Epithelial cell of prostate (primary cell): ENCODE results near the gene FBN3.

Experiments
- DNase-seq: peaks from one replicate; pipeline ENCODE4 v3.0.0-alpha.2; 2011; ENCODE audit warnings: low read depth, low spot score
- H3K27ac ChIP-seq: fragments of 450-650 bp; 2 replicates; pipeline ENCODE4 v1.5.1; 2017; ENCODE audit warnings: mild to moderate bottlenecking

Gene FBN3

DNA sequence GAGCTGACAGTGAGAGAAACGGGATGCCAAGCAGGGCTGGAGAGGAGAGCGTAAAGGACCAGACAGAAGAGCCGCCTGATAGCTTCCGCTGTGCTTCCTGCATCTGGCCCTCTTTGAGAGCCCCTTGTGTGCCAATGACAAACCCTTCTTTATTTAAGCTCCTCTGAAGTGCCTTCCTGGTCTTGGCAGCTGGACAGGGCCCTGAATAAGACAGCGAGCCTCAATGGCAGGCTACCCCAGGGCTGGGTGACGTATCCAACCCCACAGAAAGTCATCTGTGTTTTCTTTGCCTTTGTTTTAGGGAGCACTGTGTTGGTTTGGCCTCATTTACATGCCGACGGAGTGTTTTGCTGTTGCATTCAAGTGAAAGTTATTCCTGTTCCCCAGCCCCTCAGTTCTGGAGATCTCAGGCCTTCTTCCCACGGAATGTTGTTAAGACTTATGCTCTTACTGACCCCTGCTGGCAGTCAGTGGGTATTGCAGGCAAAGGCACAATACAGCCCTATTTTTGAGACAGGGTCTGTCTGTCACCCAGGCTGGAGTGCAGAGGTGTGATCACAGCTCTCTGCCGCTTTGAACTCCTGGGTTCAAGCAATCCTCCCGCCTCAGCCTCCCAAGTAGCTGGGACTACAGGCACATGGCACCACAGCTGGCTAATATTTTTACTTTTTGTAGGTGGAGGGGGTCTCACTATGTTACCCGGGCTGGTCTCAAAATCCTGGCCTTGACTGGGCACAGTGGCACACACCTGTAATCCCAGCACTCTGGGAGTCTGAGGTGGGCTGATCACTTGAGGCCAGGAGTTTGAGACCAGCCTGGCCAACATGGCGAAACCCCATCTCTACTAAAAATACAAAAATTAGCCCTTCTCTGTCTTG, 80.1 kb downstream of the FBN3 start:
- DNase-seq, result no peak
- no peak overlapping the region for H3K27ac ChIP-seq

DNA sequence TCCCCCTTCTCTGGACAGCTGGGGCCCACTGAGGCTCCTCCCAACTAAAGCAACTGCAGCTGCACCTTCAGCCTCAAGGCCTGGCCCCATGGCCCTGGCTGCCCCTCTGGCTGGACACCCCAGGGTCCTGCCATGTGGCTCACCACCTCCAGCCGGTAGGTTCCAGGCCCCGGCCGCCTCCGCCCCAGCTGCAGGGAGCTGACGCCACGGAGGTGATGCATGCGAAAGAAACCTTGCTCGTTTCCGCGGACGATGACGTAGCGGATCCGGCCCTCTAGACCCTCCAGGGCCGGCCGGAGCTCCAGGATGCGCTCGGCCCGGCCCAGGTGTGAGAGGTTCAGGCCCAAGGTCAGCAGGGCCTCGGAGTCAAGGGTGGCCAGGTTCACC, 83.5 kb downstream of the FBN3 start:
- no peak for DNase-seq
- H3K27ac ChIP-seq, result no peak overlapping the region

DNA sequence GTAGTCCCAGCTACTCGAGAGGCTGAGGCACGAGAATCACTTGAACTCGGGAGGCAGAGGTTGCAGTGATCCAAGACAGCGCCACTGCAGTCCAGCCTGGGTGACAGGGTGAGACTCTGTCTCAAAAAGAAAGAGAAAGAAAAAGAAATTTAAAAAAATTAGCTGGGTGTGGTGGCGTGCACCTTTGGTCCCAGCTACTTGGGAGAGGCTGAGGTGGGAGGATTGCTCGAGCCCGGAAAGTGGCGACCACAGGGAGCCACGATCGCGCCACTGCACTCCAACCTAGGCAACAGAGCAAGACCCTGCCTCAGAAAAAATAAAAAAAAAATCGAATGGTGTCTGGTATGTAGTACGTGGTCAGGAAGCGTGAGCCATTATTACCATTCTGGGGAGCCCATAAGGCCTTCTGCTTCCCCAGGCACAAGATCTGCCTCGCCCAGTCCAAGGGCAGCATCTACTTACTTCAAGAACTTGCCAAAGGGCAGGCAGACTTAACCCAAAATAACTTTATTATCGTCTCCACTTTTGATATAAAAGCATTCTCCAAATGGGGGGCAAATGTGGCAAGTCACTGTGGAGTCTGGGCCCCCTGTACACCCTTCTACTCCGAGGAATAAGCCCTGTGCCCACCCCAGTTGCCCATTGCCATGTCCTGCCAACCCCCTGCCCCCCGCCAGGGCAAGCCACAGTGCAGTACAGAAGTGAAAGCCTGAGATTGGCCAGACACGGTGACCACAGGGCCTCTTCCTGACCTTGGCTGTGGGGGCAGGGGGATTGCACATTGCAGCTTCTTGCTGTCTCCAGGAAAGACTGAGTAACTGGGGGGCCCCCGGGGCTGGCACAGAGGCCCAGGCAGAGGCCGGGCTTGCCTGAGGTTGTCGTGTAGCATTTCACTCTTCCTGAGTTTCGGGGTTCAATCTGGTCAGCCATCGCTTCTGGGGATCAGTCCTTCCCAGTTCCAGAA, 84.2 kb downstream of the FBN3 start:
- DNase-seq, result no peak
- no peak overlapping the region for H3K27ac ChIP-seq

DNA sequence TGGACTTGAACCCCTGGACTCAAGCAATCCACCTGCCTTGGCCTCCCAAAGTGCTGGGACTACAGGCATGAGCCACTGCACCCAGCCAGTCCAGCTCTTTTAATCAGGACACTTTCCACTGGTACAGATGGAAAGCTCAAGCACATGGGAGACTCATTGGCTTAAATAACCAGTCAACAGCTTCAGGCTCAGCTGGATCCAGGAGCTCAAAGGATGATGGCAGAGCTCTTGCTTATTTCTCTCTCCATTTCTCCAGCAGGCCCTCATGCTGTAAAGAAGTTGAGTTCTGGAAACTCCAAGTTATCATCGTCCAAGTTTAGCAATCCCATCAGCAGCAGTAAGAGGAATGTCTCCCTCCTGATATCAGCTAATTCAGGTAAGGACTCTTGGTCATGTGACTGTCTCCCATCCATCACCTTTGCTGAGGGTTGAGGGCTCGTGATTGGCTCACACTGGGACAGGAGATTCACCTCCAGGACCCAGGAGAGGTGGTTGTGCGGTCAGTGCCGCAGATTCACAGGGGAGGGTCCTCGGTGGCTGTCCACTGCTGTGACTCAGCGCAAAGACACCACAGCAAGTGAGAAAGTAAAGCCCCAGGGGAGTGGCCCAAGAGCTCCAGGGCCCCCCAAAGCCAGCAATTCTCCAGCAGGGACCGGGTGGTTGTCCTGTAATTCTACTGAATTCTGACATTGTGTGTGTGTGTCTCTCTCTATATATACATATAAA, 91.7 kb downstream of the FBN3 start:
- no peak for DNase-seq
- no peak overlapping the region for H3K27ac ChIP-seq

DNA sequence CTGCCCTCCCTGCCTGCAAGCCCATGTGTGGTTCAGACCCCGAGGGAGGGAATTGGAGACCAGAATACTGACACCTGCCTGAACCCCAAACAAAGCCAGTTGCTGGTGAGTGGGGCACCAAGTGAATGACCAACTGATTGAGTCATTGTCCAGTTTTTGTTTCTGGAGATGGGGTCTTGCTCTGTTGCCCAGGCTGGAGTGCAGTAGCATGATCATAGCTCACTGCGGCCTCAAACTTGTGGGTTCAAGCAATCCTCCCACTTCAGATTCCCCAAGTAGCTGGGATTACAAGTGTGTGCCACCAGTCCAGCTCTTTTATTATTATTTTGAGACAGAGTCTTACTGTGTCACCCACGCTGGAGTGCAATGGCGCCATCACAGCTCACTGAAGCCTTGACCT, 92.9 kb downstream of the FBN3 start:
- DNase-seq, result no peak
- no peak overlapping the region for H3K27ac ChIP-seq

DNA sequence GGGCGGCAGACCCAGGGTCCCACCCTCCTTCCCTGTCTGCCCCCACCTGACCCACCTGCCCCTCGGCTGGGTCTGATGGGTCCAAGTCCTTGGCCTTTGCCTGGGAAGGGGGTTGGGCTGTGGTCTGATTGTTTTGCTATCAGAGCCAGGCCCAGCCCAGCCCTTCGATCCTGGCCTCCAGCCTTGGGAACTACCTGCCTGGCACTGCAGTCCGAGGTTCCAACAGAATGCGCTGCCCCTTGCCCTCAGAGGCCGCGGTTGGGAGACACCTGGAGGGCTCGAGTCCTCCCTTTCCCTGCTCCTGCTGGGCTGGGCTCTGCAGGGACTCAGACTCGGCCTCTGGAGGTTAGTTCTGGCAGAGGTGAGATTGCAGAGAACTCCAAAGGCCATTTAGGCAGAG, 95.2 kb downstream of the FBN3 start:
- H3K27ac ChIP-seq, result no peak overlapping the region
- no peak for DNase-seq

DNA sequence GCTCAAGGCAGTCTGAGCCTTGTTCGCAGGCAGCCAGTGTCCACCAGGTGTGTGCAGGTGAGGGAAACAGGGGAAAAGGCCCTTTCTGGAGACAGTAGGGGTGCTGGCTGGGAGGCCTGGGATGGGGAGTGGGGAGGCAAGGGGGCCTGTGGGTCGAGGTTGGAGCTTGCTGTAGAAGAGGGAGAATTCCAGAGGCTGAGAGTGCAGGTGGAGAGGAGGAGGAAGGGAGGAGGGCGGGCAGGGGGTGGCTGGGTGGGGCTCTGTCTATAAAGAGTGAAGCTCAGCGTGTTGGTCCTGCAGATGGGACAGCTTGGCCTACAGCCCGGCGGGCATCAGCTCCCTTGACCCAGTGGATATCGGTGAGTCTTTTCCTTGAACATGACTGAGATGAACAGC, 96.9 kb downstream of the FBN3 start, which contains the start of gene CCL25:
Gene CCL25, plus strand, starts transcription at position 297 of the 396 bp plus-strand sequence. CDS start 290 bp downstream, outside the sequence.
- DNase-seq, result no peak
- H3K27ac ChIP-seq, result no peak within 1 kb of the TSS

DNA sequence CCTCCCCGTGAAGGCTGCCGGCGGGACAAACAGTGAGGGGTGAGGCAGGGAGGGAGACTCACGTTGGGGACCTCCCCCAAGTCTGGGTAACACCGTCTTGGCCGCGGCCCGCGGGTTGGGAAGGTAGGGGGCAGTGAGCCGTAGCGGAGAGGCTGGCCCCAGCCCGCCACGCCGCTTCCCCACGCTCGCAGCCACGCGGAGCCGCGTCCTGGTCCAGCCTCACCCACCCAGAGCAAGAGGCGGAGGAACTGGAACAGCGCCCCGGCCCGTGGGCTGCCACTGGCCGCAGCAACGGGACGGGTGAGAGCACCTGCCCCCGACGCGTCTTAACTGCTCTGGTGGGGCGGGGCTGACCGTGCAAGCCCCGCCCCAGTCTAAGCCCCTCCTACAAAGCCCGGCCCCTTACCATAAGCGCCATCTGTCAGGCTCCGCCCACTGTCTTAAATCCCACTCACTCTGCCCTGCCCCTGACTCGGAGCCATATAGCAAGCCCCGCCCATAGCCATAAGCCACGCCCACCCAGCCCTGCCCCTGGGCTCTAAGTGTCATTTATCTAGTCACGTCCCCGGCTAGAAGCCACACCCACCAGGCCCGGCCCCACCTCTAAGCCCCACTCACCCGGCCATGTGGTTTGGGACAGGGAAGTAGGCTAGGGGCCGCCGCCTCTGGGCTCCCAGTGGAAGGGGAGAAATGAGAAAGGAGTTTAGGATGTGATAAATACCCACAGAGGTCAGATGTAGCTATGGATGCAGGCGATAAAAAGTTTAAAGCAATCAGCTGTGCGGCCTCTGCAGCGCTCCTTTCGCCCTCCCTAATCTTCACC, 98.9 kb downstream of the FBN3 start:
- no peak overlapping the region for H3K27ac ChIP-seq
- peak; percentile 31 for DNase-seq

DNA sequence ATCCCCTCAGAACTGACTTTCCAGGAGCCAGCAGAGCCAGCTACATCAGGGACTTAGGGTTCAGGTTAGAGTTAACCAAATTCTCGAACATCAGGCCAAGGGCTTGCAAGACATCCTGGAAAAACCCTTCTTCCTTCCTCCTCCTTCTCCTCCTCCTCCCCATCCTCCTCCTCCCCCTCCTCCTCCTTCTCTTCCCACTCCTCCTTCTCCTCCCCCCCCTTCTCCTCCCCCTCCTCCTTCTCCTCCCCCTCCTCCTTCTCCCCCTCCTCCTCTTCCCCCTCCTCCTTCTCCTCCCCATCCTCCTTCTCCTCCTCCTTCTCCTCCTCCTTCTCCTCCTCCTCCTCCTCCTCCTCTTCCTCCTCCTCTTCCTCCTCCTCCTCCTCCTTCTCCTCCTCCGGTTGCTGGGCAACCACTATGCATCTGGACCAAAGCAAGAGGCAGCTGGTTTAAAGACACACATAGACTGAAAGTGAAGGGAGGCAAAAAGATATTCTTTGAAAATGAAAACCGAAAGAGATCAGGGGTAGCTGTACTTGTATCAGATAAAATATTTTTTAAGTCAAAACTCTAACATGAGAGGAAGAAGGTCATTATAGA, 102.7 kb downstream of the FBN3 start:
- DNase-seq, result no peak
- no peak overlapping the region for H3K27ac ChIP-seq

DNA sequence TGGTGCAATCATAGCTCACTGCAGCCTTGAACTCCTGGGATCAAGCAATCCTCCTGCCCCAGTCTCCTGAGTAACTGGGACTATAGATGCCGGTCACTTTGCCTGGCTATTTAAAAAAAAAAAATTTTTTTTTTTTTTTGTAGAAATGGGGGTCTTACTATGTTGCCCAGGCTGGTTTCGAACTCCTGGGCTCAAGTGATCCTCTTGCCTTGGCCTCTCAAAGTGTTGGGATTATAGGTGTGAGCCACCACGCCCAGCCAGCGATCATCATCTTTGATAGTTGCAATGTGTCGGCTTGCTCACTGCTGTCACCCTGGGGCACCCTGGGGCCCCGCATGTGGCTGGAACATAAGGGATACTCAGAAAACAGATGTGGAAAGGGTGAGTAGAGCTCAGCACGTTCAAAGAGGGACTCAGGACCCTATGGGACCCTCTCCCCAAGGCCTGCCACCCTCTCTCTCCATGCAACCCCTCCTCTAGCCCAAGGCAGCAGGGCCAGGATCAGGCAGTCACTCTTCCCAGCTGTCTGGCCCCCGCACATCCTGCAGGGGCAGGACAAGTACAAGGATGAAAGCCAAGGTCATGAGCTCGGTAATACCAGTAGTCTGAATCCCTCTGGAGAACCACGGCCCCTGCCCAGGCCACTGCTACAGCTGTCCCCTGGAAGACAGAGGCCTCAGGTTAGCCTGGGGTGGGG, 103.4 kb downstream of the FBN3 start:
- no peak for DNase-seq
- no peak overlapping the region for H3K27ac ChIP-seq

DNA sequence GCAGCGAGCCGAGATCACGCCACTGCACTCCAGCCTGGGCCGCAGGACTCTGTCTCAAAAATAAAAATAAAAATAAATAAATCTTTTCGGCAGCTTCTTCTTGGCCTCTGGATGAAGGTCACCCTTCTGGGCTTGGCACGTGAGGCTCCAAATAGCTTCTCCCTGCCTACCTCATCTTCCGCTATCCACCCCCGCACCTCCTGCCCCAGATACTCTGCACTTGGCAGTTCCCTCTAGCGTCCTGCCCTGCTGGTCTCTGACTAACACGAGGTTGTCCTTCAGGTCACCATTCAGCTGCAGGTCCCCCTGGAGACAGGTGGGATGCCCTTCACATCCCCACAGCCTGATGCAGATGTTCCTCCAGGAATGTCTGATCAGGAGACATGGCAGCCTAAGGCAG, 105.4 kb downstream of the FBN3 start:
- no peak for DNase-seq
- no peak overlapping the region for H3K27ac ChIP-seq

DNA sequence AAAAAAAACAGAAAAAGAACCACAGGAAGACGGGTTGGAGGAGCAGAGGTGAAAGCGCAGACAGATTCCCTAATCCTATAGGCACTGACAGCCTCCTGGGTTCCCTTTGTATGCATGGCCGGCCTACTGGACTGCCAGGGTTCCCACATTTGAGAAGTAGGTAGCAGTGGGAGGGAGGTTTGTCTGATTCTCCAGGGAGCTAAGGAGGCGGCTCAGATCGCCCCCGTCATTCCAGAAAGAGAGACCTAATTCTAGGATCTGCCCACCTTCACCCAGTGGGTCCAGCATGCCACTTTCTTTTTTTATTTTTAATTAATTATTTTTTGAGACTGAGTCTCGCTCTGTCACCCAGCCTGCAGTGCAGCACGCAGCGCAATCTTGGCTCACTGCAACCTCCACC, 106.5 kb downstream of the FBN3 start:
- H3K27ac ChIP-seq, result no peak overlapping the region
- no peak for DNase-seq

DNA sequence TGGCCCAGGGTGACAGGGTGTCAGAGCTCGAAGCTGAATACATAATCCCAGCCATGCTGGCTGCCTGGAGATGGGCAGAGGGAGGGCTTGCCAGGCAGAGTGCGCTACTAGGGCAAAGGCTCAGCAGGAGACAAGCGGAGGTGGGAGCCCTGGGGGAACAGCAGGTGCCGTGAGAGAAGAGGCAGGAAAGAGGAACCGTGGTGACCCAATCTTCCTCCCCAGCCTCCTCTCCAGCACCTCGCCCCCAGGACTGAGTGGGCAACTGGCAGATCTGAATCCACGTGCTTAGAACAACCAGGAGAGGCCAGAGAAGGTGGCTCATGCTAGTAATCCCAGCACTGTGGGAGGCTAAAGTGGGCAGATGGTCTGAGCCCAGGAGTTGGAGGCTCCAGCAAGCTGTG, 107.9 kb downstream of the FBN3 start:
- H3K27ac ChIP-seq, result no peak overlapping the region
- no peak for DNase-seq

DNA sequence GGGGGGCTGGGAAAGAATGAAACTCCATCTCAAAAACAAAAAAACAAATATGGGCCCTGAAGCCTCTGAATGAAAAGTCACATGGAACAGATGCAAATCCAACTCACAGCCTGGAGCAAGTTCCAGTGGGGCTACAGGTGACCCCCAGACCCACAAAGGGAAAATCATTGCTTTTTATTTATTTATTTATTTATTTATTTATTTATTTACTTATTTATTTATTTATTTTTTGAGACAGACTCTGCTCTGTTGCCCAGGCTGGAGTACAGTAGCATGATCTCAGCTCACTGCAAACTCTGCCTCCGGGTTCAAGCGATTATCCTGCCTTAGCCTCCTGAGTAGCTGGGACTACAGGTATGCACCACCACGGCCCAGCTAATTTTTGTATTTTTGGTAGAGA, 110.2 kb downstream of the FBN3 start:
- H3K27ac ChIP-seq, result no peak overlapping the region

DNA sequence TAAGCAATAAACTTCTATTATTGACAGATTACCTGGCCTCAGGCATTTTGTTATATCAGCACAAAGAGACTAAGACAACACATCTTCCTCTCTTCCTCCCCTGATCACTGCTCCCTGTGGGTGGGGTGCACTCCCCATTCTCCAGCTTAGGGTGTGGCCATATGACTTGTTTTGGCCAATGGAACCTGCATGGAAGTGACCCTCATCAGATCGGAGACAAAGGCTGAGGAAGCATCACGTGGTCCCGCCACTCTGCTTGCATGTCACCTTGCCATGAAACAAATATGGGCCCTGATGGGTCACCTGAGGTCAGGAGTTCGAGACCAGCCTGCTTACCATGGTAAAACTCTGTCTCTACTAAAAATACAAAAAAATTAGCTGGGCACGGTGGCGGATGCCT, 110.6 kb downstream of the FBN3 start:
- no peak overlapping the region for H3K27ac ChIP-seq
- no peak for DNase-seq

More for the DNA sequence above, 110.2 kb downstream of the FBN3 start:
- DNase-seq, result no peak

DNA sequence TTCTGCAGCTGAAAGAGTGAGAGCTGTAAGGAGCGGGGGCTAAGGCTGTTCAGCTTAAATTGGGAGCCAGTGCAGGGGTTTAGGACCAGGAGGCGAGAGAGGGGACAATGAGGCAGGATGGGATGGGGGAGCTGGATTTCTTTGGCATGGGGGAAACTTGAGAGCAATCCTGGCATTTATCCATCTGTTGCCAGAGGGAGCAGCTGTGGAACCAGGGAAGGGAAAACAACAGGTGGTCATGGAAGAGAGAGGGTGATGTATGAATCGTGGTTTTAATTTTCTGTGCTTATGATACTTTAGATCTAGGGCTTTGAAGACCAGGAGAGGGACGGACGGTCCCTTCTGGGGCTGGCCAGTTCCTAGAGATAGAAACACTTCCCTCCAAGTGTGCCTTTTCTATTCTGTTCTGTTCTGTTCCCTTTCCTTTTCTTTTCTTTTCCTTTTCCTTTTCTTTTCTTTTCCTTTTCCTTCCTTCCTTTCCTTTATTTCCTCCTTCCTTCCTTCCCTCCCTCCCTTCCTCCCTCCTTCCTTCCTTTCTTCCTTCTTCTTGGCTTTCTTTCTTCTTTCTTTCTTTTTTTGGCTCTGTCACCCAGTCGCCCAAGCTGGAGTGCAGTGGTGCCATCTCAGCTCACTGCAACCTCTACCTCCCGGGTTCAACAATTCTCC, 112.8 kb downstream of the FBN3 start:
- no peak overlapping the region for H3K27ac ChIP-seq
- no peak for DNase-seq

DNA sequence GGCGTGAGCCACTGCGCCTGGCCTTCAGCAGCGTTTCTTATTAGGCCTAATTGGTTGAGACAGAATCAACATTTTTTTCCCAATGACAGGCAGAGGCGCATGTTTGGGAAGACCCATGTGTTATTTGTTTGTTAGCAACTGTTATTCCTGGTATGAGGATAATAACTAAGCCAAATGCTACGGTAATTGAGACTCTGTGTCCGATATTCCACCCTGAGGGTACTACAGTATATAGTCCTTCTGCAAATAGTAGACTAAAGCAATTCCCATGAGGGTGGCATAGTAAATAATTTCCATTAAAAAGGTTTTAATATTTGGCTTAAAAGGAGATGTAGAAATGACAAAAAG, 115.2 kb downstream of the FBN3 start:
- no peak for DNase-seq
- H3K27ac ChIP-seq, result no peak overlapping the region
